Measurements from ENCODE around the gene TMC2. TPM values are rescaled to one million over a fixed set of nuclear protein-coding genes. Genes with fewer than 3 reads are reported as not detected.
A peak's percentile ranks its signal among the peaks of the same experiment; 100 is the strongest.

The TMC2 gene
- total RNA-seq, 1 donor from 2014 or later, result not detected

- DNase-seq, result peak; percentile 36
- H3K36me3 ChIP-seq, result no peaks in the 10 kb centered on the region
- TF ChIP-seq CTCF (IDR thresholded peaks at IDR 0.05; ENCODE audit: borderline replicate concordance), result peak; percentile 61
- H3K27me3 ChIP-seq (ENCODE audit: low read depth), result peaks cover 32% of the 10 kb centered on the region
- intact Hi-C loops (cut with micrococcal nuclease), result no loop called here
- no peak overlapping the region for H3K27ac ChIP-seq (replicated peaks)
- no peaks in the 10 kb centered on the region for H3K9me3 ChIP-seq (replicated peaks)
- peaks cover 15% of the 10 kb centered on the region for H3K4me1 ChIP-seq
- no peak overlapping the region for H3K4me3 ChIP-seq
These were observed 151.7 kb downstream of the TMC2 start for GRCh38 chr20:2688041-2688591.

- peaks cover 51% of the 10 kb centered on the region for H3K27me3 ChIP-seq (ENCODE audit: low read depth)
- intact Hi-C loops (cut with micrococcal nuclease), result no loop called here
- TF ChIP-seq CTCF (IDR thresholded peaks at IDR 0.05; ENCODE audit: borderline replicate concordance), result no peak
These were observed 153.8 kb downstream of the TMC2 start for GRCh38 chr20:2690213-2690612.

GRCh38 chr20:2690718-2691117 is 154.3 kb downstream of the TMC2 start:
- no peak for TF ChIP-seq CTCF (IDR thresholded peaks at IDR 0.05; ENCODE audit: borderline replicate concordance)
- intact Hi-C loops (cut with micrococcal nuclease), result no loop called here
- Histone ChIP-seq H3K9me3 (replicated peaks) (no peaks in the 10 kb centered on the region), H3K27me3 (ENCODE audit: low read depth) (peaks cover 51% of the 10 kb centered on the region), H3K4me3 (no peak overlapping the region), H3K27ac (replicated peaks) (no peak overlapping the region), H3K36me3 (no peaks in the 10 kb centered on the region), H3K4me1 (peaks cover 24% of the 10 kb centered on the region)
- DNase-seq, result no peak

More at GRCh38 chr20:2690213-2690612, 153.8 kb downstream of the TMC2 start:
- Histone ChIP-seq H3K4me1 (peaks cover 24% of the 10 kb centered on the region), H3K4me3 (no peak overlapping the region), H3K9me3 (replicated peaks) (no peaks in the 10 kb centered on the region), H3K27ac (replicated peaks) (no peak overlapping the region), H3K36me3 (no peaks in the 10 kb centered on the region)
- DNase-seq, result no peak

- Histone ChIP-seq H3K36me3 (no peaks in the 10 kb centered on the region), H3K27ac (replicated peaks) (peak overlapping the region; percentile 89), H3K9me3 (replicated peaks) (no peaks in the 10 kb centered on the region), H3K4me1 (peaks cover 24% of the 10 kb centered on the region), H3K4me3 (no peak overlapping the region), H3K27me3 (ENCODE audit: low read depth) (peaks cover 51% of the 10 kb centered on the region)
- intact Hi-C loops (cut with micrococcal nuclease), result no loop called here
- no peak for DNase-seq
- TF ChIP-seq CTCF (IDR thresholded peaks at IDR 0.05; ENCODE audit: borderline replicate concordance), result no peak
These were observed 154.8 kb downstream of the TMC2 start for GRCh38 chr20:2691127-2691526.

Small RNA genes within 50 kb of the gene (microRNA-seq; reads per million reads assigned to microRNA genes)
- gene MIR1292, result 1.9 reads per million

Other genes with a start within 250 kb of the TMC2 start
- gene TGM3, start 240.6 kb upstream of the TMC2 start, total RNA-seq, result not detected
- gene TGM6, start 155.7 kb upstream of the TMC2 start, total RNA-seq, result not detected
- gene SNRPB, start 65.8 kb upstream of the TMC2 start, total RNA-seq, result 49.3 TPM
- gene ZNF343, start 27.7 kb upstream of the TMC2 start, total RNA-seq, result 6.3 TPM
- gene NOP56, start 116.1 kb downstream of the TMC2 start, total RNA-seq, result 47.3 TPM
- gene IDH3B, start 127.6 kb downstream of the TMC2 start, total RNA-seq, result 220 TPM
- gene EBF4, start 156.2 kb downstream of the TMC2 start, total RNA-seq, result 4.9 TPM